Prostate gland (tissue), 2 donors: ENCODE results near the gene RASL10B.

Experiments
- CTCF ChIP-seq, 4 experiments: fragments of 200-600 bp in 2 of 4; fragments of 450-650 bp in 2 of 4; sonication (generic) in 2 of 4; IDR thresholded peaks; 1 replicate in 3 of 4; 2 replicates in 1 of 4; pipeline ENCODE4 v1.5.1; 2016 to 2019; ENCODE audit warnings: antibody characterized with exemption in 4 of 4, mild to moderate bottlenecking in 2 of 4, moderate library complexity in 2 of 4
- POLR2A ChIP-seq: fragments of 450-650 bp; IDR thresholded peaks from one replicate; pipeline ENCODE4 v1.6.1; 2016; ENCODE audit warnings: antibody characterized with exemption, mild to moderate bottlenecking
- POLR2AphosphoS5 ChIP-seq: sonication (generic); formaldehyde crosslinking; IDR thresholded peaks from one replicate; pipeline ENCODE4 v1.6.1; 2017; ENCODE audit warnings: antibody characterized with exemption

- no peak for TF ChIP-seq CTCF (IDR thresholded peaks at IDR 0.05)
- no peak for TF ChIP-seq POLR2A
- TF ChIP-seq POLR2AphosphoS5: no peak
Observed at GRCh38 chr17:35705230-35705629, 26.2 kb upstream of the RASL10B start.
